SU-DHL-6 (cell line): Measurements from ENCODE around the gene ANAPC10.

Source experiments
- CTCF ChIP-seq: fragments of 200-600 bp; sonication (generic); IDR thresholded peaks from one replicate; pipeline ENCODE4 v1.5.1; 2017; ENCODE audit warnings: antibody characterized with exemption, mild to moderate bottlenecking, low read length, moderate library complexity; ENCODE audit not compliant: insufficient read depth, poor library complexity, severe bottlenecking
- EZH2phosphoT487 ChIP-seq: fragments of 200-600 bp; sonication (generic), shearing (Covaris generic); conservative IDR thresholded peaks from 2 replicates; pipeline ENCODE4 v1.6.1; 2018; ENCODE audit warnings: mild to moderate bottlenecking, antibody characterized with exemption, low read length, moderate library complexity, mixed read lengths

GRCh38 chr4:145131848-145132247, 33.9 kb upstream of the ANAPC10 start:
- TF ChIP-seq CTCF (no peak), EZH2phosphoT487 (no peak)
